GM18526 (cell line): ENCODE measurements around the gene CYP2C19.

Source experiments
- POLR2A ChIP-seq: IDR thresholded peaks from 3 replicates; pipeline ENCODE4 v1.6.1; 2011; ENCODE audit not compliant: insufficient read length; ENCODE audit errors: extremely low read depth

CYP2C19 gene

DNA sequence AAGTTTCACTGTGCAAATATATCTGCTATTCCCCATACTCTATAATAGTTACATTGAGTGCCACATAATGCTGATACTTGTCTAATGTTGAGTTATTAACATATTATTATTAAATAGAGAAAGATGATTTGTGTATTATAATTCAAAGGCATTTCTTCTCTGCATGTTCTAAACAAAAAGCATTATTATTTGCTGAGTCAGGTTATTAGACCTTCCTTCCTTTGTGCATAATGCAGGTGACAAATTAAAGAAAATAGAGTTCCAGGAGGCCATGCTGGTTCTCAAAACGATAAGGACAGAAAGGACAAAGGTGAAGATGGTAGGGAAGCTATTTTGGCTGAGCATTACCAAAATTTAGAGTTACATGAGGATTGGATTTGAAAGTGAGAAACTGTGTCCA lies 90.6 kb downstream of the CYP2C19 start:
- TF ChIP-seq POLR2A, result no peak

DNA sequence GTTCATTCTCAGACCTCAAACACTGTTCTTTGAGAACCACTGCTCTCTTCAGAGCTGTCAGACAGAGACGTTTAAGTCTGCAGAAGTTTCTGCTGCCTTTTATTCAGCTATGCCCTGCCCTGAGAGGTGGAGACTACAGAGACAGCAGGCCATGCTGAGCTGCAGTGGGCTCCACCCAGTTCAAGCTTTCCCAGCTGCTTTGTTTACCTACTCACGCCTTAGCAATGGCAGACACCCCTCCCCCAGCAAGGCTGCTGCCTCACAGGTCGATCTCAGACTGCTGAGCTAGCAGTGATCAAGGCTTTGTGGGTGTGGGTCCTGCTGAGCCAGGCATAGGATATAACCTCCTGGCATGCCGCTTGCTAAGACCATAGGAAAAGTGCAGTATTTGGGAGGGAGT lies 95.5 kb downstream of the CYP2C19 start:
- TF ChIP-seq POLR2A, result no peak

DNA sequence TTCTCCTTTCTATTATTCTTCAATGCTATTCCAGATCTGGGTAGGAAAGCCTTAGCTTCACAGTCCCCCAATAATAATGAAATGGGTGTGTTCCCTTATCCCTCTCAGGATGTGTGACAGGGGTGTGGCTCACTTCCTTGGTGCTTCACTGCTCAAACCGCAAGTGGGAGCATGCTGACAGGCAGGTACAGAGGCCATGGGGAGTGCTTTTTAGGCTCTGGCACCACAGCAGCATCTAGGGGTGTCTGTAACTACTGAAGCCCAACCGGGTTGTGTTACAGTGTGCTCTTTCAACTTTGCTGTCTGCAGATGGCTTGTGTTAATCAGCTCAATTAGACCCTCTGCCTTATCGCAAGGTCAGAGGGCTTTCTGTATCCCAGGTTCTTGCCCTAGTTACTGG lies 96.6 kb downstream of the CYP2C19 start:
- no peak for TF ChIP-seq POLR2A

DNA sequence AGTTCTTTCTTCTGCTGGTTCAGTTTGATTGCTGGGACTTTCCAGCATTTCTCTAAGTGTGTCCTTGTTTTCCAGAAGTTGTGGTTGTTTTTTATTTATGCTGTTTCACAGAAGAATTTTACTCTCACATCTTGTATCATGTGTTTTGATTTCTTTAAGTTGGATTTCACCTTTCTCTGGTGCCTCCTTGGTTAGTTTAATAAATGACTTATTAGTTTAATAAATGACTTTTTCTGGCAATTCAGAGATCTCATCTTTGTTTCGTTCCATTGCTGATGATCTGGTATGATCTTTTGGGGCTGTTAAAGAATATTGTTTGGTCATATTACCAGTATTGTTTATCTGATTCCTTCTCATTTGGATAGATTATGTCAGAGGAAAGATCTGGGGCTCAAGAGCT lies 116.2 kb downstream of the CYP2C19 start:
- no peak for TF ChIP-seq POLR2A

DNA sequence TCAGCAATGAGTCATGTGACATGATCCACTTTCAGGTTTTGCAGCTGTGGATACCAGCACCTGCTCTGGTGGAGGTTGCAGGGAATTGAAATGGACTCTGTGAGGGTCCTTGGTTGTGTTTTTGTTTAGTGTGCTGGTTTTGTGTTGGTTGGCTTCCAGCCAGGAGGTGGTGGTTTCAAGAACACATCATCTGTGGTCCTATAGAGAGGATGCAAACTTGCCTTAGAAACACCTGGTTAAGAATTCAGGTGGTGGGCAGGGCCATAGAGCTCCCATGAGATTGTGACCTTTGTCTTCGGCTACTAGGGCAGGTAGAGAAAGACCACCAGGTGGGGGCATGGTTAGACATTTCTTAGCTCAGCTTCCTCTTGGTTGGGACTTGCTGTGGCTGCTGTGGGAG lies 116.7 kb downstream of the CYP2C19 start:
- no peak for TF ChIP-seq POLR2A

DNA sequence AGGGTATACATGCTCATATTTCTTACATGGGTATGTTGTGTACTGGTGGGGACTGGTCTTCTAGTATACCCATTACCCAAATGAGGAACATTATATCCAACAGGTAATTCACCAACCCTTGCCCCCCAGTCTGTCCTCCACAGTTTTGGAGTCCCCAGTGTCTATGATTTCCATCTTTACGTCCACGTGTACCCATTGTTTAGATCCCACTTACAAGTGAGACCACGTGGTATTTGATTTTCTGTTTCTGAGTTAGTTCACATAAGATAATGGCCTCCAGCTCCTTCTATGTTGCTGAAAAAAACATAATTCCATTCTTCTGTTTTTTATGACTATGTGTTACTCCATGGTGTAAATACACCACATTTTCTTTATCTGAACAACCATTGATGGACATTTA lies 126.6 kb downstream of the CYP2C19 start:
- TF ChIP-seq POLR2A, result no peak

DNA sequence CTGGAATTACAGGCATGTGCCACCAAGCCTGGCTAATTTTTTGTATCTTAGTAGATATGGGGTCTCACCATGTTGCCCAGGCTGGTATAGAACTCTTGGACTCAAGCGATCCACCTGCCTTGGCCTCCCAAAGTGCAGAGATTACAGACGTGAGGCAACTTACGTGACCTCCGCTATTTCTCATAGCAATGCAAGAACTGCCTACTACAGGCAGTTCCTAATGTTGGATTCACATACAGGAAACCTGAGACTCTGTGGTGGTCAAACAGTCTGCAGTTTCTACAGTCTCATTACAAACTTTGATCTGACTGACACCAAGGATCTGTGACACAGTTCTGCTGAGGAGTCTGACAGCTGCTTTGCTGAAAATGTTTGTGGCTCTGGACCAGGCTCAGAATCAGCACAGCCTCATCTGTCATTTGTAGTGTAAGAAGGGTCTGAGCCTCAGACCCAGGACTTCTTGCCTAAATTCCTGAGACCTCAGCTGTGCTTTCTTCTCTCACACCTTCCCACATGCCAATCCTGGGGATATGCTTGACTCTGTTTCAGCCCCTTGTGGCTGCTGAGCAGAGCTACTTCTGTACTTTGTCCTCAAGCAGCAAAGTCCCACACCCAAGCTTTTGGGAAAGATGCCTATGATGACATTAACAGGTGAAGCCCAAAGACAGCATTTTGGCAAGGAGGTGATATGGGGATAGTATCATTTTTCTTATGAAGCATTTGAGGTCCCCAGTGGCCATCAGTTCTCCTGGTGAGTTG lies 128.0 kb downstream of the CYP2C19 start:
- no peak for TF ChIP-seq POLR2A

DNA sequence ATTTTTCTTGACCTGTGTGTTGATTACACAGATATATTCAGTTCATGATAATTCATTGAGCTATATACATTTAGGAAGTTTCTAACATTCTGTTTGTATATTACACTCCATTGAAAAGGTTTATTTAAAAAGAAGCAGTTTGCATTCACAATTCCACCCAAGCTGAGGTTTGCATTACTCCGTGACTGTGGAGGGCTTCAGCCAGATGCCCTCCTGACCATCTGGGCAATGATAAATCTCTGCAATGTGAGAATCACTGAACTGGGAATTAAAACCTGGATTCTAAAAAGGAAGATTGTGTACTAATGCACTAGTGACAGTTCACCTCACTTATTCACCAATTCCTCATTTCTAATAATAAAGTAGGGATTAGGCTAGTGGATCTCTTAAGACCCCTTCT lies 139.6 kb downstream of the CYP2C19 start:
- no peak for TF ChIP-seq POLR2A

DNA sequence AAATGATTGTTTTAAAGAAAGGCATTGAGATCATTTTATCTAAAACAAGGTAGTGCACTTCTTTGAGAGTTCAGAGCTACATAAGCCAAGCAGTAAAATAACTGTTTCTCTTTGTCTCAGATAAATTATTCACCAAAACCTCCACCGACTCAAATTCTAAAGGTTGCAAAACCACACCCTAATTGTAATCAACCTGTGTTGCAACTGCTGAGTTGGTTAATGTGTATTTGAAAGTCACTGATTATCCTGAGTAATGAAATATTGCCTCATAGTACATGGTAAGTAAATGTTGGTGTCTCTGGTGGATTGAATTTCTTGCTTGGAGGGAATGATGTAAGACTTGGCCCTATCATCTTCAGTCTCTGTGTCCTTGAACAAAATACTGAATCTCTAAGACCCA lies 140.1 kb downstream of the CYP2C19 start:
- no peak for TF ChIP-seq POLR2A
